Raji (cell line): ENCODE data around the gene APLF.

ENCODE experiments used
- POLR2A ChIP-seq: IDR thresholded peaks from 2 replicates; pipeline ENCODE4 v1.6.1; 2011; ENCODE audit warnings: low read depth, low read length, control low read depth; ENCODE audit not compliant: insufficient read depth

The APLF gene

GRCh38 chr2:68627615-68628014, 160.2 kb downstream of the APLF start:
- TF ChIP-seq POLR2A: no peak
